ENCODE data around the gene OR2T11. TPM values are rescaled to one million over a fixed set of nuclear protein-coding genes. Genes with fewer than 3 reads are reported as not detected.
"Not testable (repeated sequence)": the region's sequence is repeated elsewhere in the genome, so short reads cannot be mapped to it uniquely, and the experiment has no call there.

Gene OR2T11
- total and polyA plus RNA-seq, 2 donors (not counting 1 experiment from before 2014, with no cell fraction given): 0.12 to 3.6 TPM

DNA sequence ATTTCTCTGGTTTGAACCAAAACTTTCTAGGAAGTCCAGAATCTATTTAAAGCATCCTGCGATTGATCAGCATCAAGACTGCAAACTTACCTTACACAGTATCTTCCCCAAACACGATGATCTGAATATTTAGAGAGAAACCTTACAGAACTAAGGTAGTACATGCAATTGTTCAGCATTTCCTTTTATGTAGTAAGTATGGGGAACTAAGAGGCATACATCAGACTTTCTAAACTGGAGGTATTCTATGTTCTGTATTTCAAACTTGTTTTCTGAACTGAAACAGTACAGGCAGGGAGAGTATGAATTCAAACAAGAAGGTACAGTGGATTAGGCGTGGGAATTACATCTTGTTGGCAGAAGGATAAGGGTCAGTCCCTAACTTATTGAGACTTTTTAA lies 20.5 kb upstream of the OR2T11 start, which contains the start of gene OR2T27:
Gene OR2T27 (minus strand): TSS at position 175 of the 400 bp plus-strand sequence. CDS start 4,644 bp downstream, outside the sequence.
- CTCF ChIA-PET; H3K27ac Mint-ChIP-seq; H3K27me3 ChIP-seq (replicated peaks in 1 of 4; ENCODE audit: control extremely low read depth in 1 of 4, control insufficient read depth in 3 of 4, insufficient read depth in 4 of 4, low read length in 3 of 4); H3K9me3 Mint-ChIP-seq (ENCODE audit: insufficient read depth); H3K4me1 ChIP-seq (ENCODE audit: control insufficient read depth in 2 of 2, insufficient read depth in 2 of 2, low read length in 2 of 2); H3K27me3 Mint-ChIP-seq; H3K4me3 ChIP-seq (ENCODE audit: control extremely low read depth in 1 of 5, extremely low read depth in 1 of 5, insufficient read depth in 1 of 5, low read depth in 2 of 5, low read length in 4 of 5); H3K27ac ChIP-seq (ENCODE audit: low read length in 2 of 2); H2AFZ ChIP-seq (ENCODE audit: insufficient read depth, low read depth, low read length, poor library complexity, severe bottlenecking); DNase-seq; ATAC-seq (ENCODE audit: low read depth); H3K9ac ChIP-seq (ENCODE audit: low read length); H3K4me2 ChIP-seq (replicated peaks; ENCODE audit: low read depth, low read length, poor library complexity, severe bottlenecking); POLR2A ChIA-PET; H4K20me1 ChIP-seq (ENCODE audit: control insufficient read depth, insufficient read depth, low read length, poor library complexity, severe bottlenecking); H3K9me3 ChIP-seq (ENCODE audit: control extremely low read depth in 1 of 3, control insufficient read depth in 2 of 3, insufficient read depth in 1 of 3, low read length in 2 of 3); H3K4me3 Mint-ChIP-seq; intact Hi-C loops (cut with micrococcal nuclease); H3K79me2 ChIP-seq (ENCODE audit: control insufficient read depth, insufficient read depth, low read length); H3K36me3 ChIP-seq (replicated peaks in 1 of 2; ENCODE audit: control extremely low read depth in 1 of 2, control insufficient read depth in 1 of 2, extremely low read depth in 1 of 2, insufficient read depth in 2 of 2, low read length in 1 of 2): not testable (repeated sequence)
- no CpG with 5 or more reads among the region's 3 CpGs for WGBS (ENCODE audit: insufficient coverage)
- peaks cover 12% of the 10 kb centered on the region for H3K4me1 Mint-ChIP-seq

DNA sequence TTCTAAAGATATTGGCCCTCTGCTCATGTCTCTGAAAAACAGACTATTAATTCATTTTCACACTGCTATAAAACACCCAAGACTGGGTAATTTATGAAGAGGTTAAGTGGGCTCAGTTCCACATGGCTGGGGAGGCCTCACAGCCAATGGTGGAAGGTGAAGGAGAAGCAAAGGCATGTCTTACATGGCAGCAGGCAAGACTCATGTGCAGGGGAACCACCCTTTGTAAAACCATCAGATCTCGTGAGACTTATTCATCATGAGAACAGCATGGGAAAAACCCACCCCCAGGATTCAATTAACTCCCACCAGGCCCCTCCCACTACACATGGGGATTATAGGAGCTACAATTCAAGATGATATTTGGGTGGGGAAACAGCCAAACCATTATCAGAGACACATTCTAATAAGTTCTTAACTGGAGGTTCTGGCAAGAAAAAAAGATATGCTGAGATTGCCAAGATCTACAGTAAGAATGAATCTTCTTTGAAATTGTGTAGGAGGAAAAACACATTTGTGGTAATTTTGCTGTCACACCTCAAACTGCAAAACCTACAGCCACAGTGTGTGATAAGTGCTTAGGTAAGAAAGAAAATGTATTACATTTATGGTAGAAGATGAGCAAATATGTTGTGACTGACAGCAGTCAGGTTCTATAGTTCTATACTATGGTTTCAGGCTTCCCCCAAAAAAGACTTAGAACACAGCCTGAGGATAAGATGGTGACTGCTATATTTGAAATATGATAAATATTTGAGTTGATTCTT lies 14.1 kb upstream of the OR2T11 start:
- H4K20me1 ChIP-seq (ENCODE audit: control insufficient read depth, insufficient read depth, low read length, poor library complexity, severe bottlenecking); H3K27ac Mint-ChIP-seq; H3K79me2 ChIP-seq (ENCODE audit: control insufficient read depth, insufficient read depth, low read length); ATAC-seq (ENCODE audit: low read depth); POLR2A ChIA-PET; H3K9ac ChIP-seq (ENCODE audit: low read length); H3K4me1 ChIP-seq (ENCODE audit: control insufficient read depth in 2 of 2, insufficient read depth in 2 of 2, low read length in 2 of 2); H3K36me3 ChIP-seq (replicated peaks in 1 of 2; ENCODE audit: control extremely low read depth in 1 of 2, control insufficient read depth in 1 of 2, extremely low read depth in 1 of 2, insufficient read depth in 2 of 2, low read length in 1 of 2); CTCF ChIA-PET; H2AFZ ChIP-seq (ENCODE audit: insufficient read depth, low read depth, low read length, poor library complexity, severe bottlenecking); H3K27me3 Mint-ChIP-seq; H3K27me3 ChIP-seq (replicated peaks in 1 of 4; ENCODE audit: control extremely low read depth in 1 of 4, control insufficient read depth in 3 of 4, insufficient read depth in 4 of 4, low read length in 3 of 4); DNase-seq; H3K4me3 Mint-ChIP-seq; intact Hi-C loops (cut with micrococcal nuclease); H3K9me3 Mint-ChIP-seq (ENCODE audit: insufficient read depth); H3K9me3 ChIP-seq (ENCODE audit: control extremely low read depth in 1 of 3, control insufficient read depth in 2 of 3, insufficient read depth in 1 of 3, low read length in 2 of 3); H3K4me3 ChIP-seq (ENCODE audit: control extremely low read depth in 1 of 5, extremely low read depth in 1 of 5, insufficient read depth in 1 of 5, low read depth in 2 of 5, low read length in 4 of 5); H3K4me2 ChIP-seq (replicated peaks; ENCODE audit: low read depth, low read length, poor library complexity, severe bottlenecking); H3K27ac ChIP-seq (ENCODE audit: low read length in 2 of 2): not testable (repeated sequence)
- WGBS (ENCODE audit: insufficient coverage): no CpG with 5 or more reads among the region's 1 CpG
- peaks cover 12% of the 10 kb centered on the region for H3K4me1 Mint-ChIP-seq

DNA sequence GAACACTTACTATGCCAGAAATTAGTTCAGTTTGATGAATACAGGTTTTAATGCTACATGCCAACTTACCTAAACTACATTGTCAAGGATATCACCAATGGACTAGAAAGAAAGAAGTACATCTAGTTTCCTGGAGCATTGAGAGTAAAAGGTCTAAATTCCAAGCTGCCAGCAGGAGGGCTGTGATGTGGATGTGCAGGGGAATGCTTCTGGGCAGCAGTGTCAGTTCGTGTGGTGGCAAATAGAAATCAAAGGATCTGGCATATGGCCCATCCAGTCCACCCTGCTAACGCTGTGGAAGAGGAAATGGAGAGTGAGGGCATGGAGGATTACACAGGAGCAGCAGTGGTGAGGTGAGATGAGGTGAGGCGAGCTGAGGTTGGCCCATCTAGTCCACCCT lies 10.3 kb upstream of the OR2T11 start, which contains the start of gene OR2T35:
Gene OR2T35 (minus strand): TSS at position 101 of the 400 bp plus-strand sequence. CDS start 6,020 bp downstream, outside the sequence.
- DNase-seq; H3K4me2 ChIP-seq (replicated peaks; ENCODE audit: low read depth, low read length, poor library complexity, severe bottlenecking); H3K9me3 Mint-ChIP-seq (ENCODE audit: insufficient read depth); ATAC-seq (ENCODE audit: low read depth); H3K9me3 ChIP-seq (ENCODE audit: control extremely low read depth in 1 of 3, control insufficient read depth in 2 of 3, insufficient read depth in 1 of 3, low read length in 2 of 3); H3K36me3 ChIP-seq (replicated peaks in 1 of 2; ENCODE audit: control extremely low read depth in 1 of 2, control insufficient read depth in 1 of 2, extremely low read depth in 1 of 2, insufficient read depth in 2 of 2, low read length in 1 of 2); H2AFZ ChIP-seq (ENCODE audit: insufficient read depth, low read depth, low read length, poor library complexity, severe bottlenecking); H3K4me1 ChIP-seq (ENCODE audit: control insufficient read depth in 2 of 2, insufficient read depth in 2 of 2, low read length in 2 of 2); H3K79me2 ChIP-seq (ENCODE audit: control insufficient read depth, insufficient read depth, low read length); intact Hi-C loops (cut with micrococcal nuclease); H3K27me3 ChIP-seq (replicated peaks in 1 of 4; ENCODE audit: control extremely low read depth in 1 of 4, control insufficient read depth in 3 of 4, insufficient read depth in 4 of 4, low read length in 3 of 4); H3K9ac ChIP-seq (ENCODE audit: low read length); H3K4me3 ChIP-seq (ENCODE audit: control extremely low read depth in 1 of 5, extremely low read depth in 1 of 5, insufficient read depth in 1 of 5, low read depth in 2 of 5, low read length in 4 of 5); H3K27me3 Mint-ChIP-seq; H4K20me1 ChIP-seq (ENCODE audit: control insufficient read depth, insufficient read depth, low read length, poor library complexity, severe bottlenecking): not testable (repeated sequence)
- ChIA-PET CTCF (interaction anchor here (0.7 kb wide), 1 partner anchor 160 kb away, joined by 3 read pairs; no protein-coding TSS in a partner anchor), POLR2A (interaction anchor here (0.6 kb wide), 1 partner anchor 201 kb away, joined by 3 read pairs; no protein-coding TSS in a partner anchor)
- H3K4me3 Mint-ChIP-seq: peak within 1 kb of the TSS; percentile 35
- H3K4me1 Mint-ChIP-seq: peaks cover 12% of the 10 kb centered on the region
- 86% methylated on average over 1 of the region's 3 CpGs for WGBS (ENCODE audit: insufficient coverage)
- peak within 1 kb of the TSS in 1 of 2 donors; percentile 18 for H3K27ac ChIP-seq (ENCODE audit: low read length in 2 of 2)
- peak within 1 kb of the TSS; percentile 53 for H3K27ac Mint-ChIP-seq
